Stimulated activated naive CD8-positive, alpha-beta T cell treated with anti-CD3 and anti-CD28 coated beads, Interleukin-15, Interleukin-2, amounts not matched to agents 100 ng/mL and 50 ng/mL, for 24 hours (primary cell): Measurements from ENCODE around the gene IDS.
"Not testable (repeated sequence)": the region's sequence is repeated elsewhere in the genome, so short reads cannot be mapped to it uniquely, and the experiment has no call there.

Source experiments
- H3K27ac Mint-ChIP-seq: one replicate; pipeline ENCODE4 v1.8.0; 2021; ENCODE audit warnings: mild to moderate bottlenecking, mixed read lengths
- H3K27me3 Mint-ChIP-seq: one replicate; pipeline ENCODE4 v1.8.0; 2021; ENCODE audit warnings: mixed read lengths
- H3K36me3 Mint-ChIP-seq: one replicate; pipeline ENCODE4 v1.8.0; 2021; ENCODE audit warnings: low read depth, mixed read lengths
- H3K4me1 Mint-ChIP-seq: one replicate; pipeline ENCODE4 v1.8.0; 2021; ENCODE audit warnings: low read depth, mixed read lengths
- H3K4me3 Mint-ChIP-seq: one replicate; pipeline ENCODE4 v1.8.0; 2021; ENCODE audit warnings: mild to moderate bottlenecking, mixed read lengths
- H3K9me3 Mint-ChIP-seq: one replicate; pipeline ENCODE4 v1.8.0; 2021; ENCODE audit warnings: mixed read lengths

Gene IDS

GRCh38 chrX:149534926-149535602 lies 30.0 kb upstream of the IDS start:
- H3K9me3 Mint-ChIP-seq = not testable (repeated sequence)
- H3K27ac Mint-ChIP-seq = peak overlapping the region; percentile 40

GRCh38 chrX:149533999-149534398 lies 28.9 kb upstream of the IDS start:
- H3K27ac Mint-ChIP-seq, H3K36me3 Mint-ChIP-seq, H3K4me3 Mint-ChIP-seq, H3K9me3 Mint-ChIP-seq, H3K27me3 Mint-ChIP-seq: not testable (repeated sequence)
- peaks cover 26% of the 10 kb centered on the region for H3K4me1 Mint-ChIP-seq

More at GRCh38 chrX:149534926-149535602, 30.0 kb upstream of the IDS start:
- not testable (repeated sequence) for H3K27me3 Mint-ChIP-seq, H3K4me3 Mint-ChIP-seq, H3K36me3 Mint-ChIP-seq
- H3K4me1 Mint-ChIP-seq = peaks cover 23% of the 10 kb centered on the region

DNA sequence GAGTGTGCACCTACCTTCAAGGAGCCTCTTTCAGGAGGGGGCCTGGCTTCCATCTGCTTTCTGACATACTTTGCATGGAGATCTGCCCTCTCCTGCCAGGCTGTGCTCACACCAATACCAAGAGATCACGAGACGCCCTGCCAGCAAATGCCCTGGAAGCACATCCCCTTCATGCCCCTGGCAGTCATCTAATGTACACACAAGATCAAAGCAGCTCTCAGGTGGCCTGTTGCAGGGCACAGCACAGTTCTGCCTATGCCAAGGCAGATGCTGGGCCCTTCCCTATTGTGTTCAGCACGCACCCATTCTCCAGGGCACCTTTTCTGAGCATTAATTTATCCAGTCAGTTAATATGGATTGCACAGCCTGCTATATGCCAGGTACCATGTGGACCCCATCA lies 27.8 kb upstream of the IDS start:
- not testable (repeated sequence) for H3K4me3 Mint-ChIP-seq, H3K9me3 Mint-ChIP-seq, H3K36me3 Mint-ChIP-seq, H3K27me3 Mint-ChIP-seq
- Mint-ChIP-seq H3K4me1 (peaks cover 24% of the 10 kb centered on the region), H3K27ac (peak overlapping the region; percentile 93)

DNA sequence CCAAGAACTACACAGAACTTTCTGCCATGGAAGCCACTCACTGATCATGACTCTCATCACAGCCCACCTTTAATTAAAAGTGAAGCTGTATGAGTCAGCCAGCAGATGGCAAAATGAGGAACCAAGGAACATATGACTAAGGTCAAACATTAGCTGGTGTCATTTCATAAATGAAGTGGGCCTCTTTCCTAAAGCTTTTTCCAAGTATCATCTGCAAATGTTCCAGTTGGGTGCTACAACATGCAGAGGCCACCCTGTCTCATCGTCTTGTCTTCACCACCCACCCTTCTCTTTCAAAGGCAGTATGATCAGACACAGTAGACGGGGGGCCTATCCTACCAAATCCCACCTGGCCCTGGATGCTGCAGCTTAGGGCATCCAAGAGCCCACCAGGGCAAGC lies 26.5 kb upstream of the IDS start:
- Mint-ChIP-seq H3K9me3 (no peaks in the 10 kb centered on the region), H3K27ac (peak overlapping the region; percentile 93), H3K4me1 (peaks cover 30% of the 10 kb centered on the region), H3K27me3 (no peaks in the 10 kb centered on the region), H3K4me3 (no peak overlapping the region), H3K36me3 (peaks cover 8% of the 10 kb centered on the region)

- H3K9me3 Mint-ChIP-seq = no peaks in the 10 kb centered on the region
- H3K36me3 Mint-ChIP-seq = peaks cover 8% of the 10 kb centered on the region
- peaks cover 37% of the 10 kb centered on the region for H3K4me1 Mint-ChIP-seq
- H3K4me3 Mint-ChIP-seq = no peak overlapping the region
- H3K27me3 Mint-ChIP-seq = no peaks in the 10 kb centered on the region
- H3K27ac Mint-ChIP-seq = no peak overlapping the region
These were observed 23.3 kb upstream of the IDS start for GRCh38 chrX:149528381-149528780.

GRCh38 chrX:149527705-149528104 lies 22.6 kb upstream of the IDS start:
- H3K27me3 Mint-ChIP-seq = no peaks in the 10 kb centered on the region
- no peak overlapping the region for H3K4me3 Mint-ChIP-seq
- peaks cover 8% of the 10 kb centered on the region for H3K36me3 Mint-ChIP-seq
- H3K9me3 Mint-ChIP-seq = no peaks in the 10 kb centered on the region
- H3K27ac Mint-ChIP-seq = peak overlapping the region; percentile 68
- peaks cover 37% of the 10 kb centered on the region for H3K4me1 Mint-ChIP-seq

GRCh38 chrX:149526318-149527033 lies 21.4 kb upstream of the IDS start:
- H3K27ac Mint-ChIP-seq, H3K27me3 Mint-ChIP-seq, H3K9me3 Mint-ChIP-seq, H3K36me3 Mint-ChIP-seq, H3K4me3 Mint-ChIP-seq: not testable (repeated sequence)
- H3K4me1 Mint-ChIP-seq = peaks cover 35% of the 10 kb centered on the region

GRCh38 chrX:149525903-149526302 lies 20.8 kb upstream of the IDS start:
- not testable (repeated sequence) for H3K4me3 Mint-ChIP-seq, H3K27ac Mint-ChIP-seq, H3K27me3 Mint-ChIP-seq, H3K36me3 Mint-ChIP-seq, H3K9me3 Mint-ChIP-seq
- H3K4me1 Mint-ChIP-seq = peaks cover 35% of the 10 kb centered on the region

- H3K36me3 Mint-ChIP-seq, H3K9me3 Mint-ChIP-seq, H3K27ac Mint-ChIP-seq, H3K27me3 Mint-ChIP-seq, H3K4me3 Mint-ChIP-seq: not testable (repeated sequence)
- peaks cover 37% of the 10 kb centered on the region for H3K4me1 Mint-ChIP-seq
These were observed 20.3 kb upstream of the IDS start for GRCh38 chrX:149525389-149525788.

- no peaks in the 10 kb centered on the region for H3K9me3 Mint-ChIP-seq
- no peak overlapping the region for H3K27ac Mint-ChIP-seq
- H3K4me3 Mint-ChIP-seq = no peak overlapping the region
- H3K36me3 Mint-ChIP-seq = no peaks in the 10 kb centered on the region
- H3K4me1 Mint-ChIP-seq = peaks cover 41% of the 10 kb centered on the region
- peaks cover 6% of the 10 kb centered on the region for H3K27me3 Mint-ChIP-seq
These were observed 17.8 kb upstream of the IDS start for GRCh38 chrX:149522916-149523315.

DNA sequence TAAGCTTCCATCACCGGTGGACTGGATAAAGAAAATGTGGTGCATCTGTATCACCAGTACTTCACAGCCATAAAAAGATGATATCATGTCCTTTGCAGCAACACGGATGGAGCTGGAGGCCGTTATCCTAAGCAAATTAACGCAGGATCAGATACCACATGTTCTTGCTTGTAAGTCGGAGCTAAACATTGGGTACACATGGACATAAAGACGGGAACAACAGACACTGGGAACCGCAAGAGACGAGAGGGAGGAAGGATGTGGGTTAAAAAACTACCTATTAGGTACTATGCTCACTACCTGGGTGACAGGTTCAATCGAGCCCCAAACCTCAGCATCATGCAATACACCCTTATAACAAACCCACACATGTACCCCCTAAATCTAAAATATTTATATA lies 16.3 kb upstream of the IDS start:
- H3K4me1 Mint-ChIP-seq = peaks cover 46% of the 10 kb centered on the region
- H3K36me3 Mint-ChIP-seq = no peaks in the 10 kb centered on the region
- H3K4me3 Mint-ChIP-seq = peak overlapping the region; percentile 35
- H3K27me3 Mint-ChIP-seq = peaks cover 6% of the 10 kb centered on the region
- H3K27ac Mint-ChIP-seq = no peak overlapping the region
- H3K9me3 Mint-ChIP-seq = no peaks in the 10 kb centered on the region

- not testable (repeated sequence) for H3K36me3 Mint-ChIP-seq, H3K27me3 Mint-ChIP-seq, H3K9me3 Mint-ChIP-seq, H3K27ac Mint-ChIP-seq
- H3K4me1 Mint-ChIP-seq = peaks cover 48% of the 10 kb centered on the region
- H3K4me3 Mint-ChIP-seq = peak overlapping the region; percentile 35
These were observed 15.7 kb upstream of the IDS start for GRCh38 chrX:149520636-149521277.

DNA sequence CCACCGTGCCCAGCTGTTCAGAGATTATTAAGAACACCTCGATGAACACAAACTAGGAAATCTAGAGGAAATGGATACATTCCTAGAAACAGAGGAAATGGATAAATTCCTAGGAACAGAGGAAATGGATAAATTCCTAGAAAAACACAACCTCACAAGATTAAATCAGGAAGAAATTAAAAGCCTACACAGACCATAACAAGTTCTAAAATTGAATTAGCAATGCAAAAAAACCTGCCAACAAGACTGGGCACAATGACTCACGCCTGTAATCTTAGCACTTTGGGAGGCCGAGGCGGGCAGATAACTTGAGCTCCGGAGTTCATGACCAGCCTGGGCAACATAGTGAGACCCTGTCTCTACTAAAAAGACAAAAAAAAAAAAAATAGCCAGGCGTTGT lies 13.1 kb upstream of the IDS start:
- H3K36me3 Mint-ChIP-seq = no peaks in the 10 kb centered on the region
- no peak overlapping the region for H3K27ac Mint-ChIP-seq
- peaks cover 68% of the 10 kb centered on the region for H3K4me1 Mint-ChIP-seq
- no peaks in the 10 kb centered on the region for H3K9me3 Mint-ChIP-seq
- H3K27me3 Mint-ChIP-seq = peaks cover 6% of the 10 kb centered on the region
- H3K4me3 Mint-ChIP-seq = no peak overlapping the region

DNA sequence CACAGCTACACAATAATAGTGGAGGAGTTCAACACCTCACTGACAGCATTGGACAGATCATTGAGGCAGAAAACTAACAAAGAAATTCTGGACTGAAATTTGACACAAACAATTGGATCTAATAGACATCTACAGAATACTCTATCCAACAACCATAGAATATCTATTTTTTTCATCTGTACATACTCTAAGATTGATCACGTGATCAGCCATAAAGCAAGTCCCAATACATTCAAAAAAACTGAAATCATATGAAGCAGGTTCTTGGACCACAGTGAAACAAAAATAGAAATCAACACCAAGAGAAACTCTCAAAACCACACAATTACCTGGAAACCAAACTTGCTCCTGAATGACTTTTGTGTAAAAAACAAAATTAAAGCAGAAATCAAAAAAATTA lies 12.2 kb upstream of the IDS start:
- H3K27ac Mint-ChIP-seq = no peak overlapping the region
- H3K4me3 Mint-ChIP-seq = no peak overlapping the region
- H3K36me3 Mint-ChIP-seq = no peaks in the 10 kb centered on the region
- peaks cover 6% of the 10 kb centered on the region for H3K27me3 Mint-ChIP-seq
- no peaks in the 10 kb centered on the region for H3K9me3 Mint-ChIP-seq
- peaks cover 72% of the 10 kb centered on the region for H3K4me1 Mint-ChIP-seq

- H3K27me3 Mint-ChIP-seq = peaks cover 6% of the 10 kb centered on the region
- H3K36me3 Mint-ChIP-seq = no peaks in the 10 kb centered on the region
- peaks cover 68% of the 10 kb centered on the region for H3K4me1 Mint-ChIP-seq
- no peak overlapping the region for H3K4me3 Mint-ChIP-seq
- no peaks in the 10 kb centered on the region for H3K9me3 Mint-ChIP-seq
- H3K27ac Mint-ChIP-seq = no peak overlapping the region
These were observed 11.5 kb upstream of the IDS start for GRCh38 chrX:149516604-149517003.
